DMS79 treated with DMSO at 0.1 percent for 48 hours (cell line): Measurements from ENCODE around the gene PCBD1.
"Not testable (repeated sequence)": the region's sequence is repeated elsewhere in the genome, so short reads cannot be mapped to it uniquely, and the experiment has no call there.

Experiments
- DNase-seq: peaks from one replicate; lab custom pipeline; 2025; lab: John Stamatoyannopoulos, UW

PCBD1 gene

DNA sequence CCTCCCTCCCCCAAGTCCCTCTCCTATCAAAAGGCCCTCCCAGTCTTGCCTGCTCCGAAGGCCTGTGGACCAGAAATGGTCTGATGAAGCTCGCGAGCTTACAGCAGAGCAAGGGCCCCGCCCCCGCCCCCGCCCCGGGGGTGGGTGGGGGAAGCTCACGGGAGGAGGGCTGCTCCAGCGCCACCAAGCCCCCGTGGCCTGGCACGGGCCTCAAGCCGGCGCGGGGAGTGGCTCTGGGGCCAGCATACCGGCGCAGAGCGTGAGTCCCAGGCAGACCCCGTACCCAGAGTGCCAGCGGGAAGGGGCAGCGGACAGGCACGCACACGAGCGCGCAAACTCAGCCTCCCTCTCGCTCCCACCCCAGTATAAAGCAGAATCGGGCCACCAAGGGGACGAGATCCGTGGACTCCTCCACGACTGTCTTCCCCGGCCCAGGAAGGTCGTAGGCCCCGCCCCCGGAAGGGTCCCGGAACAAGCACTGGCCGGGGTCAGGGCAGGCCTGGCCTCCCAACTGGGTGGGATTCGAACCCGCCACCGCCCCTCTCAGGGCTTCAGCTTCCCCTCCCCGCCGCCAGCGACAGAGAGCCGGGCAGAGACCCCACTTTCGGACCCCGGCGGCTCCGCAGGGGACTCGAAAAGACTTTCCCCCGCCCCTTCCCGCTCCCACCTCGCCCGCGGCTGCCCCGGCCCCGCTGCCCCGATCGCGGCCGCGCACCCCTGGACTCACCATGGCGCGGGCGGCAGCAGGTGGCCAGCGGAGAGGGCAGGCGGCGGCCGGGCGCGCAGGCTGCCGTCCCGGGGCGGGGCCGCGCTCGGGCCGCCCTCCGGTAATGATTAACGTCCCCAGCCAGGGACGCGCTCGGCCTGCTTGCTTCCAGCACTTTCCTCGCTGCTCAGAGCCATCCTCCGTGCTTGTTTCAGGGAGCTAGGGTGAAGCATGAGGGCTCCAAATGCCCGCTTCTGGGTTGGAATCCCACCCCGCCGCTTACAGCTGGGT lies at the start of gene PCBD1:
TSS of gene PCBD1 (minus strand) at position 762 of the 997 bp plus-strand sequence. CDS start at position 730, 32 bp downstream.
- DNase-seq: peak; percentile 40

- DNase-seq: no peak
These were observed 49.3 kb upstream of the PCBD1 start for GRCh38 chr10:70937661-70938060.

DNA sequence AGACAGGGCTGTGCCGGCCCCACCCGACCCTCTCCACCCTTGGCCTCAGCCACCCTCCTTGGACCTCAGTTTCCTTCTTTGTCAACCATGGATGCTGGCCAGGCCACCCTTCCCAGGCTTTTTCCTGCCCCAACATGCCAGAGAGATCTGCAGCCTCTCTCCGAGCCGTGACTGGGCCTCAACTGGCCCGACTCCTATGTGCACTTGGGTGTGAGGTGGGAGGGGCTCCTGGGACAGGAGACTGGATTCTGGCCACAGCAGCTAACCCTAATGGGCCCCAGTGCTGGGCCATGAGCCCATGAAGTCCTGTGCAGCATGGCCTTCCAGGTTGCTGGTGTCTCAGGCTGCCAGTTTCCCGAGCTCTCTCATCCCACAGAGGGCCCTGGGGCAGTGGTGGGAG lies 47.7 kb upstream of the PCBD1 start:
- no peak for DNase-seq

- DNase-seq: no peak
These were observed 47.3 kb upstream of the PCBD1 start for GRCh38 chr10:70935631-70936030.

DNA sequence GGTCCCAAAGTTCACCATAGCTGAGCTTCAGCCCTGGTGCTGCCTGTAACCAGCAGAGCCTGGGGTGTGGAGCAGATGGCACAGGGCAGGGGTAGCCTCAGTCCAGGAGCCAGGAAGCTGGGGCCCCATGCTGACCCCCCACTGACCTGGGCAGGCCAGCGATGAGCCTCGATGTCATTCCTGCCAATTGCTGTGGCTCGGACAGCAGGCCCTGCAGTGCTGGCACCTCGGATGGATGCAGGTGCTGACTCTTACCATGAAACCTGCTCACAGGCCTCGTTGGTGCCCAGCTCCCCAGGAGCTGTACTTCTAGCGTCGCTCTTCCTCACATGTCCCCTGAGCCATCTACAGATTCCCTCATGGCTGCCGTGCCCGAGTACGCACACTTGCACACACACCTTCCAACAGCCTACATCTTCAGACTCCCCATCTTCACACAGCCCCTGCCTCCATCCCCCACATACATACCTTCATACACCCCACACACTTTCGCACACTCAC lies 46.8 kb upstream of the PCBD1 start:
- no peak for DNase-seq

DNA sequence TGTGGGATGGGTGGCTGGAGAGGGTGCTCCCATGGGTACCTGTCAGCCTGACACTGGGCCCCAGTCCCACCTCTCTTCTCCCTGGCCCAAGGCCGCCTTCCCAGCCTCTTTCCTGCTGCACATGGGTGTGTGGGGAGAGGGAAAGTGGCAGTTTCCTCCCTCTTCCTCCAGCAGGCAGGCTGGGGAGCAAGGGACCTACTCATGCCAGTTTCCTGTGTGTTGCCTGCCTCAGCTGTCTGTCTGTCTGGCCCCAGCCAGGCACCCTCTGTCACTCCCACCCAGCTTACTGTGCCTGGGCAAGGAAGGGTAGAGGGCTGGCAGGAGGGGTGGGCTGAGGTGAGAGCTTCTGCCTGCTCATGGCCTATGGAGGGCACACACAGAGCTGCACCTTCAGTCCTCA lies 46.3 kb upstream of the PCBD1 start:
- DNase-seq: no peak

DNA sequence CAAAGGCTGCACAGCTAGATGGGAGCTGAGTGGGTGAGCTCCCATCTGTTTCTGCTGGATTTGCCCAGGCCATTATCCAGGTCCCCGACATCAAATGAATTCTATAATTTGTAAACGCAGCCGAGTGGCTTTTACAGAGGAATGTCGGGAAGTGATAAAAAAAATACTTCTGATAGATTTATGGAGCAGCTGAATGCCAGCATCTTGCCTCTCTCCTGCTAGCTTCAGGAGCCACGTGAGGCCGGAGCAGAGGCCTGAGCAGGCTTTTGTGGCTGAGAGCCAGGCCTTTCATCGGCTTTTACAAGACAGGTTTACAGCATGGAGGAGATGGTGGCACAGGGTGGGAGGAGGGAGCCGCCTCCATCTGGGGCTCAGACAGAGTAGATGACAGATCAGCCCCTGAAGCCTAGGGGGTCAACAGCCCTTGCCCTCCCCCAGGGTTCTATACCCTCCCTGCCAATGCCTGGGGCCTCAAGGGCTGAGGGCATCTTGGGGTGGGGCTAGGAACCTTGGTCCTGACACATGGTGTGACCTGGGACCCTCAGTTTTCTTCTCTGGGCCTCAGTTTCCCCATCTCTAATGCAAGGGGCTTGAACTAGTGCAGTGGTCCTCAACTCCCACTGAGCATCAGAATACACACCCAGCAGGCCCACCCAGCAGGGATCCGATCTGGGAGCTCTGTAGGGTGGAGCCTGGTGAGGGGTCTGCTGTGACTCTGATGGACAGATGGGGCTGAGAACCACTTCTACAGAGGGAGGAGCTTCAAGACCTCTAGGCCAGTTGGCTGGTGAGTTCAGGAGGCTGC lies 44.2 kb upstream of the PCBD1 start:
- DNase-seq: no peak

DNA sequence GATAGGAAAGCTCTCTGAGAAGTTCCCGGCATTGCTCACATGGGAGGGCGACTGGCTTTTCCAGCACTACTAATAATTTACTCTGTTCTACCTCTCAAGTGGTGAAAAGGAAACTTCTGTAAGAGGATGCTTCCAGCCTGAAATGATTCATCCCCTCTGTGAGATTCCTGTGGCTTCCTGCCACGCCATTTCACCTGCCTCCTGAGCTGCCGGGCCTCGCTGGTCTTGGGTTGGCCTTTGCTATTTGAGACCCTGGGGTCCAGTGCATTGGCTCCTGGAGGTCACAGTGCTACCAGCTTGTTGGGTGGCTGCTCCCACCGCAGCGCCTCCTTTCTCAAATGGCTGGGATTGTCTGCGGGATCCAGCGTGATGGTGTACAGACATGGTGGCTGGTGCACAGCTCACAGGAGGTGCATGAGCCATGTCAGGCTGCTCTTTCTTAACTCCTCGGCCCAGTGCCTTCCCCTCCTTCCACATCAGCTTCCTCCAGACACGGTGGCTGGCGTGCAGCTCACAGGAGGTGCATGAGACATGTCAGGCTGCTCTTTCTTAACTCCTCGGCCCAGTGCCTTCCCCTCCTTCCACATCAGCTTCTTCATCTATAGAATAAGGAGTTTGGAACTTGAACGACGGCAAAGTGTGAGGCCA lies 42.9 kb upstream of the PCBD1 start:
- no peak for DNase-seq

GRCh38 chr10:70930263-70931000 lies 42.1 kb upstream of the PCBD1 start:
- DNase-seq: no peak

DNA sequence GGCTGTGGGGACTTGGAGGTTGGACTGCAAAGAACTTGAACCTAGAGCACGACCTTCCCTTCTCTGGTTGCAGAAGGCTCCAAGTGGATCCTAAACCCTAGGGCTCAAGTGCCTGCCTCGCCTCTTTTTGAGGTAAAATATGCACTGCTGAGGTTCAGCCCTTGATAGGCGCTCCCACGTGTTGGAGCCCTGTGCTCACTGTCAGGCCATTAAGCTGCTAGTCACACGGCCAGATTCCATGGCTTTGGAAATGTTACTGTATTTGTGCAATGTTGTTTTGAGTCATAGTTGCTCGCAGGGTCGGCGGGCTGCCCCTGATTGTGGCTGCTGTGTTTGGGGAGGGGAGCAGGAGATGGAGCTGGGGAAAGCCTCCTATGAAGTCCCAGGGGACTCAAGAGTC lies 39.8 kb upstream of the PCBD1 start:
- no peak for DNase-seq

DNA sequence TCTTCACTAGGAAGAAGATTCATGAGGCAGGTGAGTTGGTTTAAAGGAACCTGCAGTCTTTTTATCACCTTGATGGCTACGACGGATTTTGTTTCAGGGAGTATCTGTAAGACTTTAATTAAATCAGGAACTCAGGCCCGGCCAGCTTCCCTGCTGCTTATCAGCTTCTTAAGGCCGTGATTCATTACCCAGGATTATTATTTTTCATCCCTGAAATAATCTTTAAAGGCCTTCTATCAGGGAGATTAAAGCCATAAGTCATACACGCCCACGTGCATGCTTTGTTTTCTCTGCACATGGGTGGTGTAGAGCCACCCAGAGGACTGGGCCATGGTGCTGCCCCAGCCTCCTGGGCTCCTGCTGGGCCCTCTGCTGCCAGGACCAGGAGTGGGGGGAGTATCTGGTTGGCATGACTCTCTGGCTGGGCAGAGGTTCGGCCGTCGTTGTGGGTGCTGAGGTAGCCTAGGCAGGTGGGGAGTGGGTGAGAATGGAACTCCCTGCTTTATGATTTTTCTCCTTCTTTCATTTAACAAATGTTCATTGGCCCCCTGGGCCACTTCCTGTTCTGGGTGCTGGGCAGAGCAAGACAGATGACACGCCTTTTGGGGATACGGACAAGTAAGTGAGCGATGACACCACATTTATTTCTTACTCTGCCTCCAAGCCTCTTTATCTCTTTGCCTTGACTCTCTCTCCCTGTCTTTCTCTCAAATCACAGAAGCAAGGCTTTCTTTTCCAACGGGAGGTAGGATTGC lies 39.0 kb upstream of the PCBD1 start:
- no peak for DNase-seq

GRCh38 chr10:70926226-70927000 lies 38.0 kb upstream of the PCBD1 start:
- no peak for DNase-seq

DNA sequence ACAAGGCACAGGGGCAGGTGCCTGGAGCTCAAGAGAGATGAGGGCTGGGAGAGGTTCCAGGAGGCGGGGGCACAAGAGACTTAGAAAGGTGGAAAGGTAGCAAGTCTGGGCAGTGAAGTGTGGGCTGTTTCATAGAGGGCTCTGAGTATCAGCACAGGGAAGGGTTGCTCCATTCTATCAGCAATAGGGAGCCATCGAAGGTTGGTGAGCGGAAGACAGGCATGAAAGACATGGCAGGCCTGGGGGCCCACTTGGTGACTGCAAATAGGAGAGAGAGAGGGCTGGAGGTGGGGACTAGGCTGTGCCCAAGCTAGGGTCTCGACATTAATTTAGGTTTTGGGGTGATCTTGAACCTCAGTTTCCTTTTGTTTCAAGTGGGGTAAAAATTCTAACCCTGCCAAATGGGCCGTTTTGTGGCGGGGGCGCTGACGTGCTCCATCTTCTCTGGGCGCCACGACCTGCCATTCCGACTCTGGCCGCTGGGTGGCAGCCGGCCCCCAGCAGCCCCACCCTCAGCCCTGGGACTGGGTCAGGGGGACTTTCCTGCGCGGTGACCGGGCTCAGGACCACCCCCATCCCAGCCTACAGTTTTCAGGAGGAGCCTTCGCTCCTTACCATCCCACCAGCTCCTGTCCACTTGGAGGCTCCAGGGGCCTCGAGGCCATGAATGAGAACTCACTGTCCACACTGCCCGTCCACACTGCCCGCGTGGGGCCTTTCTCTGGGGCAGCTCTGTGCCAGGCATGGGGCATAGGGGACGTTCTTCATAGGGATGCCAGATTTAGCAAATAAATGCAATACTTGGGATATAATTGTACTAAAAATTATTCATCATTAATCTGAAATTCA lies 37.2 kb upstream of the PCBD1 start:
- DNase-seq: no peak

- DNase-seq: no peak
These were observed 35.3 kb upstream of the PCBD1 start for GRCh38 chr10:70923696-70924095.

GRCh38 chr10:70921285-70921684 lies 32.9 kb upstream of the PCBD1 start:
- DNase-seq: no peak

GRCh38 chr10:70920519-70920918 lies 32.2 kb upstream of the PCBD1 start:
- peak; percentile 63 for DNase-seq

GRCh38 chr10:70919906-70920305 lies 31.5 kb upstream of the PCBD1 start:
- DNase-seq: not testable (repeated sequence)

DNA sequence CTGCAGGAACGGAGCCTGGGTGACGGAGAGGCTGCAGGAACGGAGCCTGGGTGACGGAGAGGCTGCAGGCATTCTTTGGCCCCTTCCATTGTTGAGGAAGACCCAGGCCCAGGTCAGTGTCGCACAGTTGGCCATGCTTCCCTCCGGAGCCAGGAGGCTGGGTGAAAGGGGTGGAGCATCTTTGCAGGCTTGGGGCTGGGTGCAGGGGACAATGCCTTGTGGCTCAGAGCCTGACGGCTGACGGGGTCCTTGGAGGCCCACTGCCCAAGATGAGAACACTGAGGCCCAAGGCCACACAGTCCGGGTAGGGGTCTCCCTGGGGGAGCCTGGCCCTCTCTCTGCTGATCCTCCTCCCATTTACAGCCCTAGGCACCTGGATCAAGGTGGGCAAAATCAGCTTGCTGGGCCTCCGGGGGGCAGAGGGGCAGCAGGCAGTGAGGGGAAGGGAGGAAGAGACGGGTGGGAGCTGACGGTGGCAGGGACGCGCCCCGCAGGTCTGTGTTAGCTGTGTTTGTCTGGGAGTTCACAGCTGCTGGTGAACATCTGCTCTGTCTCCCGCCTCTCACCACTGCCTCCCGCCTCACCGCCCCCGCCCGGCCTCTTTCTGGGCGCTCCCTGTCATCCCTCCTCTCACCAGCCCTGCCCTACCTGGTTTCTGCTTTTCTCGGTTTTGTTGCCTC lies 30.6 kb upstream of the PCBD1 start:
- DNase-seq: no peak
